Nephron (organoid): Measurements from ENCODE around the gene MYOCOS.

ENCODE experiments used
- H3K27ac Mint-ChIP-seq, 3 experiments: 2 replicates each; pipeline ENCODE4 v1.8.0; 2020; ENCODE audit warnings: mixed read lengths in 3 of 3, mild to moderate bottlenecking in 2 of 3, moderate library complexity in 1 of 3
- H3K27me3 Mint-ChIP-seq: 2 replicates; pipeline ENCODE4 v1.8.0; 2021; ENCODE audit warnings: low read depth, mild to moderate bottlenecking, moderate library complexity, mixed read lengths
- H3K36me3 Mint-ChIP-seq: 2 replicates; pipeline ENCODE4 v1.8.0; 2020; ENCODE audit warnings: low read depth, mixed read lengths
- H3K4me1 Mint-ChIP-seq: 2 replicates; pipeline ENCODE4 v1.8.0; 2020; ENCODE audit warnings: mixed read lengths
- H3K4me3 Mint-ChIP-seq, 3 experiments: 2 replicates each; pipeline ENCODE4 v1.8.0; 2020; ENCODE audit warnings: mild to moderate bottlenecking in 3 of 3, mixed read lengths in 3 of 3, moderate library complexity in 2 of 3
- H3K9me3 Mint-ChIP-seq: 2 replicates; pipeline ENCODE4 v1.8.0; 2020; ENCODE audit warnings: mixed read lengths
- CTCF ChIP-seq, 3 experiments: fragments of 200-600 bp; sonication (generic); IDR thresholded peaks; one replicate each; pipeline ENCODE4 v1.5.0; 2021; ENCODE audit warnings: antibody characterized with exemption in 3 of 3; ENCODE audit not compliant: unreplicated experiment in 3 of 3

The MYOCOS gene

GRCh38 chr1:171622152-171622462 is at the start of gene MYOCOS:
MYOCOS (plus strand) TSS chr1:171622243; CDS start chr1:171623884, 1,641 bp downstream.
- TF ChIP-seq CTCF (IDR thresholded peaks at IDR 0.05; ENCODE audit: unreplicated experiment in 3 of 3), result no peak
- Mint-ChIP-seq H3K4me3 (no peak within 1 kb of the TSS), H3K4me1 (no peaks in the 10 kb centered on the region), H3K36me3 (no peaks in the 10 kb centered on the region), H3K27me3 (peaks cover 3% of the 10 kb centered on the region), H3K27ac (no peak within 1 kb of the TSS), H3K9me3 (no peaks in the 10 kb centered on the region)

- Mint-ChIP-seq H3K27ac (no peak overlapping the region), H3K27me3 (no peaks in the 10 kb centered on the region), H3K4me1 (no peaks in the 10 kb centered on the region), H3K36me3 (peaks cover 80% of the 10 kb centered on the region), H3K9me3 (no peaks in the 10 kb centered on the region), H3K4me3 (no peak overlapping the region)
- TF ChIP-seq CTCF (IDR thresholded peaks at IDR 0.05; ENCODE audit: unreplicated experiment in 3 of 3), result no peak
Measured at GRCh38 chr1:171576144-171576543, 45.9 kb upstream of the MYOCOS start.

GRCh38 chr1:171581226-171581625 is 40.8 kb upstream of the MYOCOS start:
- no peak for TF ChIP-seq CTCF (IDR thresholded peaks at IDR 0.05; ENCODE audit: unreplicated experiment in 3 of 3)
- H3K27me3 Mint-ChIP-seq, result no peaks in the 10 kb centered on the region
- H3K4me1 Mint-ChIP-seq, result no peaks in the 10 kb centered on the region
- peaks cover 78% of the 10 kb centered on the region for H3K36me3 Mint-ChIP-seq
- no peak overlapping the region for H3K27ac Mint-ChIP-seq
- no peaks in the 10 kb centered on the region for H3K9me3 Mint-ChIP-seq
- H3K4me3 Mint-ChIP-seq, result no peak overlapping the region

- Mint-ChIP-seq H3K36me3 (peaks cover 77% of the 10 kb centered on the region), H3K4me3 (no peak overlapping the region), H3K9me3 (no peaks in the 10 kb centered on the region), H3K4me1 (no peaks in the 10 kb centered on the region), H3K27ac (no peak overlapping the region), H3K27me3 (no peaks in the 10 kb centered on the region)
- no peak for TF ChIP-seq CTCF (IDR thresholded peaks at IDR 0.05; ENCODE audit: unreplicated experiment in 3 of 3)
Measured at GRCh38 chr1:171581766-171582165, 40.3 kb upstream of the MYOCOS start.

- Mint-ChIP-seq H3K4me3 (no peak overlapping the region), H3K4me1 (no peaks in the 10 kb centered on the region), H3K9me3 (no peaks in the 10 kb centered on the region), H3K27ac (no peak overlapping the region), H3K27me3 (no peaks in the 10 kb centered on the region), H3K36me3 (peaks cover 76% of the 10 kb centered on the region)
- no peak for TF ChIP-seq CTCF (IDR thresholded peaks at IDR 0.05; ENCODE audit: unreplicated experiment in 3 of 3)
Measured at GRCh38 chr1:171582589-171582988, 39.5 kb upstream of the MYOCOS start.

GRCh38 chr1:171583591-171584201 is 38.3 kb upstream of the MYOCOS start:
- H3K4me1 Mint-ChIP-seq, result no peaks in the 10 kb centered on the region
- peaks cover 76% of the 10 kb centered on the region for H3K36me3 Mint-ChIP-seq
- H3K9me3 Mint-ChIP-seq, result no peaks in the 10 kb centered on the region
- no peaks in the 10 kb centered on the region for H3K27me3 Mint-ChIP-seq
- TF ChIP-seq CTCF (IDR thresholded peaks at IDR 0.05; ENCODE audit: unreplicated experiment in 3 of 3), result no peak
- H3K4me3 Mint-ChIP-seq, result no peak overlapping the region
- no peak overlapping the region for H3K27ac Mint-ChIP-seq
